PC-3 (cell line): Measurements from ENCODE around the gene TBC1D9. TPM values are rescaled to one million over a fixed set of nuclear protein-coding genes. Genes with fewer than 3 reads are reported as not detected.

Experiments
- ATAC-seq: fragments of 200-7000 bp; cut with Tn5 transposase; 2 replicates; pipeline ENCODE4 v1.9.1; 2020; ENCODE audit warnings: mild to moderate bottlenecking, moderate library complexity
- BruUV-seq: library from RNA; stranded (reverse); fragments of 400-500 nt; replicated peaks from 2 replicates; lab custom pipeline; 2021; lab: Mats Ljungman, UMichigan
- CTCF ChIA-PET: fragments of 300-600 bp; sonication (Branson Sonifier 250); formaldehyde crosslinking; loops from one replicate; lab custom pipeline; 2022; ENCODE audit warnings: antibody characterized with exemption; lab: Charles Lee
- POLR2A ChIA-PET: fragments of 300-600 bp; sonication (Branson Sonifier 250); formaldehyde crosslinking; loops from one replicate; lab custom pipeline; 2022; ENCODE audit warnings: antibody characterized with exemption; ENCODE audit not compliant: unreplicated experiment; lab: Charles Lee
- DNase-seq: peaks from one replicate; pipeline ENCODE4 v3.0.0-alpha.2; 2015
- H2AFZ ChIP-seq: fragments of 300-600 bp; sonication (generic); 2 replicates; pipeline ENCODE4 v1.6.0; 2016; ENCODE audit warnings: antibody characterized with exemption, low read length
- H3F3A ChIP-seq: fragments of 300-600 bp; sonication (generic); one replicate; pipeline ENCODE4 v1.6.0; 2017; ENCODE audit warnings: antibody characterized with exemption, low read length, control low read depth, mild to moderate bottlenecking; ENCODE audit not compliant: unreplicated experiment
- H3K27ac ChIP-seq: fragments of 300-600 bp; sonication (generic); 2 replicates; pipeline ENCODE4 v1.5.1; 2016; ENCODE audit warnings: mild to moderate bottlenecking, low read length
- H3K27me3 ChIP-seq: fragments of 300-600 bp; sonication (generic); 2 replicates; pipeline ENCODE4 v1.6.1; 2016; ENCODE audit warnings: low read length, mixed read lengths
- H3K36me3 ChIP-seq: fragments of 300-600 bp; sonication (generic); 2 replicates; pipeline ENCODE4 v1.6.1; 2016; ENCODE audit warnings: low read depth, mixed run types, low read length, mixed read lengths
- H3K4me1 ChIP-seq: fragments of 300-600 bp; sonication (generic); 2 replicates; pipeline ENCODE4 v1.5.1; 2016; ENCODE audit warnings: low read length; ENCODE audit not compliant: insufficient read depth
- H3K4me2 ChIP-seq: fragments of 300-600 bp; sonication (generic); 2 replicates; pipeline ENCODE4 v1.6.0; 2016; ENCODE audit warnings: low read length
- H3K4me3 ChIP-seq: fragments of 300-600 bp; sonication (generic); 2 replicates; pipeline ENCODE4 v1.5.1; 2016; ENCODE audit warnings: mild to moderate bottlenecking, low read length, mixed read lengths
- H3K79me2 ChIP-seq: fragments of 300-600 bp; sonication (generic); 2 replicates; pipeline ENCODE4 v1.6.1; 2017; ENCODE audit warnings: low read length, mixed read lengths
- H3K9ac ChIP-seq: fragments of 300-600 bp; sonication (generic); 2 replicates; pipeline ENCODE4 v1.6.0; 2016; ENCODE audit warnings: mild to moderate bottlenecking, low read length
- H3K9me2 ChIP-seq: fragments of 300-600 bp; sonication (generic); replicated peaks from 2 replicates; pipeline ENCODE4 v1.6.1; 2016; ENCODE audit warnings: mixed run types, low read length, mixed read lengths
- H3K9me3 ChIP-seq: fragments of 300-600 bp; sonication (generic); 2 replicates; pipeline ENCODE4 v1.6.1; 2016; ENCODE audit warnings: low read length, mixed read lengths
- H4K20me1 ChIP-seq: fragments of 300-600 bp; sonication (generic); 2 replicates; pipeline ENCODE4 v1.6.1; 2016; ENCODE audit warnings: low read length, mixed read lengths
- CTCF ChIP-seq: fragments of 300-600 bp; sonication (generic); conservative IDR thresholded peaks from 2 replicates; pipeline ENCODE4 v1.5.1; 2017; ENCODE audit warnings: antibody characterized with exemption, low read depth, mild to moderate bottlenecking, low read length
- EZH2 ChIP-seq: fragments of 300-600 bp; sonication (generic); IDR thresholded peaks from one replicate; pipeline ENCODE4 v1.6.1; 2017; ENCODE audit warnings: antibody characterized with exemption, mild to moderate bottlenecking, low read length; ENCODE audit not compliant: unreplicated experiment
- EZH2phosphoT487 ChIP-seq: fragments of 300-600 bp; sonication (generic); IDR thresholded peaks from 2 replicates; pipeline ENCODE4 v1.6.1; 2018; ENCODE audit warnings: mild to moderate bottlenecking, antibody characterized with exemption, low read length, borderline replicate concordance
- intact Hi-C: fragments of 100-400 bp; cut with micrococcal nuclease; formaldehyde crosslinking; loops from 2 replicates; pipeline ENCODE4 v1.9.0; 2023
- total RNA-seq: library from RNA; depleted of rRNA; stranded (reverse); fragments of >200 nt; gene quantifications from 2 replicates; pipeline ENCODE4 v1.2.3, GENCODE V29; 2014

TBC1D9 gene
- total RNA-seq, 1 experiment from 2014 or later, result 11.2 TPM

- CTCF ChIA-PET, result no interaction called here
- H4K20me1 ChIP-seq, result no peaks in the 10 kb centered on the region
- peaks cover 10% of the 10 kb centered on the region; the same call in 1 of the 2 replicates for H3K4me1 ChIP-seq
- peaks cover 30% of the 10 kb centered on the region for H3K79me2 ChIP-seq
- BruUV-seq, result no TSS peak
- no peak overlapping the region for H3K4me2 ChIP-seq
- no peaks in the 10 kb centered on the region for H3F3A ChIP-seq
- DNase-seq (no peak), ATAC-seq (no peak)
- intact Hi-C loops, result loop anchor here (10.0 kb wide), 1 partner anchor 379 kb away; the partner anchor contains the start of gene SCOC
- TF ChIP-seq CTCF (no peak), EZH2 (no peak), EZH2phosphoT487 (no peak)
- POLR2A ChIA-PET, result no interaction called here
- no peak overlapping the region for H3K4me3 ChIP-seq
- no peak overlapping the region for H3K27ac ChIP-seq
- H2AFZ ChIP-seq, result no peak overlapping the region
- H3K27me3 ChIP-seq, result no peaks in the 10 kb centered on the region
- H3K9me2 ChIP-seq, result no peaks in the 10 kb centered on the region
- H3K9ac ChIP-seq, result no peak overlapping the region
- peaks cover 6% of the 10 kb centered on the region; the same call in 1 of the 2 replicates for H3K36me3 ChIP-seq
- peaks cover 7% of the 10 kb centered on the region; the same call in 1 of the 2 replicates for H3K9me3 ChIP-seq
These were observed 2.9 kb downstream of the TBC1D9 start for GRCh38 chr4:140753329-140753728.

DNA sequence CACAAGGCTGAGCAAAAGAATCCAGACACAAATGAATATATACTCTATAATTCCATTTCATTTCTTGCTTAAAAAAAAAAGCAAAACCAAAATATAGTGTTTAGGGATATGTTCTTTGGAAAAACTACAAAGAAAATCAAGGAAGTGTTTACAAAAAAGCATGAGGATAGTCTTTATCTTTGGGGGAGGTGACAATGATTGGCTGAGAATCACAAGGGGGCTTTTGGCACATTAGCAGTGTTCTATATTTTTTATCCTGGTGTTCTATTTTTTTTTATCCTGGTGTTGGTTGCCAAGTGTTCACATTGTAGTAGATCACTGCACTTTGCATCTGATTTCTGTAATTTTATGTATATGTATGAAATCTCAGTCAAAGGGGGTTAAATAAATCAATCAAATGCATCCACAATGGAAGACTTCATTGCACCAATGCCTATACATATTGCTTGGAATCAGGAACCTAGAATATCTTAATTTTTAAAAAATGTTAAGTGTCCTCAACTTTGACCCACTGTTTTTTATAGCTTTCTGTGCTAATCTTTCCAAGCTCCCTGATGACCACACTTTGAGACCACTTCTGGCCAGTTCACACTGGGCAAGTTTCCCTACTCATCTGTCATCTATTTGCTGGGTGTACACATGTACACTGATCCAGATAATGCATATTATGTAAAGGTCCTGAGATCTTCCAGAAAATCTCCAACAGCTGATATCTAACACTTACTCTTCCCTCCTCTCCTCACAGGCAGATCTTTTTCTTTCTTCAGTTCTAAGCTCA lies 3.7 kb downstream of the TBC1D9 start:
- ChIA-PET POLR2A (no interaction called here), CTCF (no interaction called here)
- H3K4me2 ChIP-seq, result no peak overlapping the region
- no peak overlapping the region for H3K4me3 ChIP-seq
- no peak overlapping the region for H3K9ac ChIP-seq
- H3K36me3 ChIP-seq, result peaks cover 6% of the 10 kb centered on the region; the same call in 1 of the 2 replicates
- no peaks in the 10 kb centered on the region for H3K9me2 ChIP-seq
- no TSS peak for BruUV-seq
- intact Hi-C loops, result loop anchor here (10.0 kb wide), 1 partner anchor 378 kb away; the partner anchor contains the start of gene SCOC
- H3K27me3 ChIP-seq, result no peaks in the 10 kb centered on the region
- ATAC-seq (no peak), DNase-seq (no peak)
- H3K4me1 ChIP-seq, result peaks cover 10% of the 10 kb centered on the region; the same call in 1 of the 2 replicates
- H3K79me2 ChIP-seq, result peaks cover 30% of the 10 kb centered on the region
- no peaks in the 10 kb centered on the region for H4K20me1 ChIP-seq
- no peak overlapping the region for H2AFZ ChIP-seq
- peaks cover 7% of the 10 kb centered on the region; the same call in 1 of the 2 replicates for H3K9me3 ChIP-seq
- TF ChIP-seq EZH2phosphoT487 (no peak), CTCF (no peak), EZH2 (no peak)
- H3K27ac ChIP-seq, result no peak overlapping the region
- H3F3A ChIP-seq, result no peaks in the 10 kb centered on the region

- peaks cover 30% of the 10 kb centered on the region for H3K79me2 ChIP-seq
- ATAC-seq, result no peak
- H3K4me3 ChIP-seq, result no peak overlapping the region
- H3K27me3 ChIP-seq, result no peaks in the 10 kb centered on the region
- no peak overlapping the region for H3K27ac ChIP-seq
- no peaks in the 10 kb centered on the region for H3K9me2 ChIP-seq
- ChIA-PET CTCF (no interaction called here), POLR2A (no interaction called here)
- no peak overlapping the region for H3K4me2 ChIP-seq
- no peak for DNase-seq
- intact Hi-C loops, result loop anchor here (10.0 kb wide), 1 partner anchor 376 kb away; the partner anchor contains the start of gene SCOC
- H4K20me1 ChIP-seq, result no peaks in the 10 kb centered on the region
- TF ChIP-seq EZH2phosphoT487, result no peak
- BruUV-seq, result no TSS peak
- no peak overlapping the region for H3K9ac ChIP-seq
- H2AFZ ChIP-seq, result no peak overlapping the region
- peaks cover 6% of the 10 kb centered on the region; the same call in 1 of the 2 replicates for H3K36me3 ChIP-seq
- H3K9me3 ChIP-seq, result peaks cover 7% of the 10 kb centered on the region; the same call in 1 of the 2 replicates
- no peaks in the 10 kb centered on the region for H3F3A ChIP-seq
- H3K4me1 ChIP-seq, result peaks cover 5% of the 10 kb centered on the region; the same call in 1 of the 2 replicates
These were observed 5.7 kb downstream of the TBC1D9 start for GRCh38 chr4:140750470-140750869.
